Neutrophil (primary cell): ENCODE measurements around the gene UNC13C.
"Not testable (repeated sequence)": the region's sequence is repeated elsewhere in the genome, so short reads cannot be mapped to it uniquely, and the experiment has no call there.

Experiments
- H3K27ac ChIP-seq: fragments of 200-600 bp; sonication (generic); 2 replicates; pipeline ENCODE4 v1.5.1; 2016; ENCODE audit warnings: mild to moderate bottlenecking, moderate library complexity
- H3K27me3 ChIP-seq: fragments of 200-600 bp; sonication (generic); 2 replicates; pipeline ENCODE4 v1.6.0; 2016; ENCODE audit warnings: mild to moderate bottlenecking
- H3K36me3 ChIP-seq: fragments of 200-600 bp; sonication (generic); 2 replicates; pipeline ENCODE4 v1.5.1; 2017
- H3K4me1 ChIP-seq, 2 experiments: fragments of 200-600 bp in 1 of 2; sonication (generic) in 1 of 2; 1 replicate in 1 of 2; 2 replicates in 1 of 2; pipeline versions ENCODE4 v1.5.1 to v1.6.1; 2013 to 2016; ENCODE audit warnings: low read depth in 1 of 2, low read length in 1 of 2, mild to moderate bottlenecking in 1 of 2, moderate library complexity in 1 of 2; ENCODE audit not compliant: control insufficient read depth in 1 of 2, insufficient read depth in 1 of 2
- H3K4me3 ChIP-seq, 2 experiments: fragments of 200-600 bp in 1 of 2; sonication (generic) in 1 of 2; 1 replicate in 1 of 2; 2 replicates in 1 of 2; pipeline ENCODE4 v1.5.1; 2013 to 2016; ENCODE audit warnings: low read depth in 1 of 2, low read length in 1 of 2, mild to moderate bottlenecking in 1 of 2, moderate library complexity in 1 of 2
- H3K9me3 ChIP-seq: fragments of 200-600 bp; sonication (generic); 2 replicates; pipeline ENCODE4 v1.5.1; 2016
- CTCF ChIP-seq: fragments of 200-600 bp; sonication (generic); IDR thresholded peaks from 2 replicates; pipeline ENCODE4 v1.5.1; 2016; ENCODE audit warnings: antibody characterized with exemption

The UNC13C gene

GRCh38 chr15:53978253-53978906 lies at the start of gene UNC13C:
TSS of gene UNC13C (plus strand) at chr15:53978441. CDS start at chr15:54012904, 34,463 bp downstream.
- Histone ChIP-seq H3K27ac (no peak within 1 kb of the TSS), H3K4me3 (no peak within 1 kb of the TSS), H3K27me3 (peaks cover 54% of the 10 kb centered on the region), H3K9me3 (no peaks in the 10 kb centered on the region), H3K4me1 (no peaks in the 10 kb centered on the region), H3K36me3 (no peaks in the 10 kb centered on the region)
- no peak for TF ChIP-seq CTCF

DNA sequence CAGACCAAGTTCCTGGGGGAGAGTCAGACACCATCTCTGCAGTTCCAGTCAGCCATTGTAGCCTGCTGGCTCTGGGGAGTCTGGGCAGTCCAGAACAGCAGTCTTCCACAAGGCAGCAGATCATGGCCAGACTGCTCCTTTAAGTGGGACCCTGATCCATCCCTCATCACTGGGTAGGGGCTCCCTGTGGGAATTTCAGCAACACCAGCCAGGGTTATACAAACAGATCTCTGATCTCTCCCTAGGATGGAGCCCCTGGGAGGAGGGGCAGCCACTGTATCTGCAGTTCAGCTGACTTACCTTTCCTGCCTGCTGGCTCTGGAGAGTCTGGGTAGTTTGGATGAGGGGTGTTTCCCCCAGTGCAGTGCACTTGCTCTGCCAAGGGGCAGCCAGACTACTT lies 42.1 kb upstream of the UNC13C start:
- no peak for TF ChIP-seq CTCF
- no peaks in the 10 kb centered on the region for H3K4me1 ChIP-seq
- no peaks in the 10 kb centered on the region for H3K36me3 ChIP-seq
- no peak overlapping the region for H3K4me3 ChIP-seq
- no peaks in the 10 kb centered on the region for H3K27me3 ChIP-seq
- no peak overlapping the region for H3K27ac ChIP-seq
- H3K9me3 ChIP-seq = peaks cover 5% of the 10 kb centered on the region

DNA sequence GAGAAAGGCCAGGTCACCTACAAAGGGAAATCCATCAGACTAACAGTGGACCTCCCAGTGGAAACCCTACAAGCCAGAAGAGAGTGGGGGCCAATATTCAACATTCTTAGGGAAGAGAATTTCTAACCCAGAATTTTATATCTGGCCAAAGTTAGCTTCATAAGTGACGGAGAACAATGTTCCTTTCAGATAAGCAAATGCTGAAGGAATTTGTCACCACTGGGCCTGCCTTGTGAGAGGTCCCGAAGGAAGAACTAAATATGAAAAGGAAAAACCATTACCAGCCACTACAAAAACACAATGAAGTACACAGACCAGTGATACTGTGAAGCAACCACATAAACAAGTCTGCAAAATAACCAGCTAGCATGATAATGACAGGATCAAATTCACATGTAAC lies 40.6 kb upstream of the UNC13C start:
- not testable (repeated sequence) for H3K27me3 ChIP-seq, H3K27ac ChIP-seq, H3K36me3 ChIP-seq, H3K9me3 ChIP-seq, H3K4me3 ChIP-seq, H3K4me1 ChIP-seq

DNA sequence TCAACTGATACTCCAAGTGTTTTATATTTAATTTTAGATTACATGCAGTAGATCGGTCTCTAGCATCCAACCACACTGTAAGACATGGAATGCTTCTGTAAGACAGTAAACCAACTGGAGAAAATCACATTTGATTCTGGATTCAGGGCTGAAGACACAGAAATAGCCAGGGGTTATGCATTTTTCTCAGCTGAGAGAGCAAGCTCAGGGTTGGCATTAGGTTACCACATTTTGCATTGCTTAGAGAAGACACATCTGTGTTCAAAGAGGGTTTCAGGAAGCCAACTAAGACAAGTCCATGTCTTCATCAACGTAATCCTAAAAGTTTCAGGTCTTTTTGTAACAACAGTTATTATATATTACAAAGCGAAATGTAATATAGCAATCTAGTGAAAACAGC lies 27.7 kb upstream of the UNC13C start:
- no peak for TF ChIP-seq CTCF
- H3K27me3 ChIP-seq = no peaks in the 10 kb centered on the region
- H3K4me1 ChIP-seq = no peaks in the 10 kb centered on the region
- H3K36me3 ChIP-seq = no peaks in the 10 kb centered on the region
- no peak overlapping the region for H3K27ac ChIP-seq
- no peak overlapping the region for H3K4me3 ChIP-seq
- no peaks in the 10 kb centered on the region for H3K9me3 ChIP-seq

DNA sequence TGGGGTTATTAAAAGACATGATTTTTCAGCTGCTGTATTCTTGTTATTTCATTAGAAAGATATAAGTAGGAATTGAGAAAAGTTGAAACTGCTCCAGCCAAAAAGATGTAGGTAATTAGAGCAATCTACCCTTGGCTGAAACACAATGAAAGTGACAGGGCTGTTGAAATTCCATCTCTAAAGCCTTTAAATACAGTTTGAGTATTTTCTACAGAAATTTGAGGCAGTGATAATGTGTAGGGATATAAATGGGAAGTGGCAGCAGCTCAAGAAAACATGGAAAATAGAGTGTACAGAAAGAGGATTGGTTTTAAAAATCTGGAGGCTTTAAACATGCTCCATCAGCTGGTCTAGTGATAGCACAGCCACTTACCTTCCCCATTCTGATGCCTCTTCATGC lies 22.8 kb upstream of the UNC13C start:
- H3K9me3 ChIP-seq = no peaks in the 10 kb centered on the region
- TF ChIP-seq CTCF = no peak
- no peaks in the 10 kb centered on the region for H3K36me3 ChIP-seq
- H3K27me3 ChIP-seq = no peaks in the 10 kb centered on the region
- no peak overlapping the region for H3K27ac ChIP-seq
- no peak overlapping the region for H3K4me3 ChIP-seq
- H3K4me1 ChIP-seq = no peaks in the 10 kb centered on the region

GRCh38 chr15:53962646-53963561 lies 15.3 kb upstream of the UNC13C start:
- Histone ChIP-seq H3K9me3 (no peaks in the 10 kb centered on the region), H3K27me3 (peaks cover 4% of the 10 kb centered on the region), H3K4me1 (no peaks in the 10 kb centered on the region), H3K4me3 (no peak overlapping the region), H3K27ac (no peak overlapping the region), H3K36me3 (no peaks in the 10 kb centered on the region)
- no peak for TF ChIP-seq CTCF
